ENCODE results near the gene HRNR.
"Not testable (repeated sequence)": the region's sequence is repeated elsewhere in the genome, so short reads cannot be mapped to it uniquely, and the experiment has no call there.

Gene HRNR

GRCh38 chr1:152224093-152224492 is at the start of gene HRNR:
TSS of gene HRNR (minus strand) at chr1:152224193. CDS start at chr1:152223253, 940 bp downstream.
- no peak for DNase-seq (ENCODE audit: low read depth)

- not testable (repeated sequence) for DNase-seq (ENCODE audit: low read depth)
Measured at GRCh38 chr1:152256394-152256793, 32.4 kb upstream of the HRNR start.

- peak; percentile 12 for DNase-seq (ENCODE audit: low read depth)
Measured at GRCh38 chr1:152252157-152252556, 28.2 kb upstream of the HRNR start.

GRCh38 chr1:152251391-152251790 is 27.4 kb upstream of the HRNR start:
- DNase-seq (ENCODE audit: low read depth): no peak

- DNase-seq (ENCODE audit: low read depth): no peak
Measured at GRCh38 chr1:152247316-152247715, 23.3 kb upstream of the HRNR start.

GRCh38 chr1:152244576-152245273 is 20.7 kb upstream of the HRNR start:
- DNase-seq (ENCODE audit: low read depth): peak; percentile 15

- no peak for DNase-seq (ENCODE audit: low read depth)
Measured at GRCh38 chr1:152237093-152237492, 13.1 kb upstream of the HRNR start.

GRCh38 chr1:152228831-152229230 is 4.8 kb upstream of the HRNR start:
- no peak for DNase-seq (ENCODE audit: low read depth)

- peak; percentile 6 for DNase-seq (ENCODE audit: low read depth)
Measured at GRCh38 chr1:152227310-152227928, 3.4 kb upstream of the HRNR start.

GRCh38 chr1:152225678-152226077 is 1.7 kb upstream of the HRNR start:
- no peak for DNase-seq (ENCODE audit: low read depth)

GRCh38 chr1:152220166-152221163 is 3.5 kb downstream of the HRNR start:
- DNase-seq (ENCODE audit: low read depth): no peak

GRCh38 chr1:152219438-152219837 is 4.6 kb downstream of the HRNR start:
- not testable (repeated sequence) for DNase-seq (ENCODE audit: low read depth)

GRCh38 chr1:152218762-152219436 is 5.1 kb downstream of the HRNR start:
- no peak for DNase-seq (ENCODE audit: low read depth)

GRCh38 chr1:152215604-152216003 is 8.4 kb downstream of the HRNR start:
- not testable (repeated sequence) for DNase-seq (ENCODE audit: low read depth)

- DNase-seq (ENCODE audit: low read depth): not testable (repeated sequence)
Measured at GRCh38 chr1:152214911-152215310, 9.1 kb downstream of the HRNR start.

- DNase-seq (ENCODE audit: low read depth): no peak
Measured at GRCh38 chr1:152198982-152199381, 25.0 kb downstream of the HRNR start.

GRCh38 chr1:152197361-152197941 is 26.5 kb downstream of the HRNR start:
- DNase-seq (ENCODE audit: low read depth): no peak

GRCh38 chr1:152191711-152192110 is 32.3 kb downstream of the HRNR start:
- DNase-seq (ENCODE audit: low read depth): no peak

- DNase-seq (ENCODE audit: low read depth): no peak
Measured at GRCh38 chr1:152191260-152191659, 32.7 kb downstream of the HRNR start.

- peak; percentile 16 for DNase-seq (ENCODE audit: low read depth)
Measured at GRCh38 chr1:152190589-152190988, 33.4 kb downstream of the HRNR start.

- peak; percentile 75 for DNase-seq (ENCODE audit: low read depth)
Measured at GRCh38 chr1:152189657-152190442, 34.1 kb downstream of the HRNR start.
